ENCODE data around the gene FUZ.

The FUZ gene

DNA sequence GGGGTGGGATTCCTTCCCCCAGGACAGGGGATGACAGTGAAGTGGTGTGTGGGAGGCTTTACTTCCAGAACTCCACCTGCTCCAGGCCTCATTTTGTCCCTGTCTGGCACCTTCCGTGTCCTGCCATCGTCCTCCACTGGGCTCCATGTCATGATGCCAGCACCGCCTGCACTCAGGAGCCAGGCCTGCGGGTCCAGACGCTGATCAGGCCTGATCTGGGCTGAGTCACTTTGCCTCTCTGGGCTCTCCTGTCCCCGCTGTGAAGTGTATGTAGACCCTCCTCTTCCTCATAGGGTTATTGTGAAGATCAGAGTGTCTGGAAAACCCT lies 9.6 kb downstream of the FUZ start:
- DNase-seq: no peak

- DNase-seq: no peak
Observed at GRCh38 chr19:49802836-49803528, 10.1 kb downstream of the FUZ start.

GRCh38 chr19:49801966-49802661 lies 11.0 kb downstream of the FUZ start:
- no peak for DNase-seq

- DNase-seq: no peak
Observed at GRCh38 chr19:49801401-49801888, 11.6 kb downstream of the FUZ start.

DNA sequence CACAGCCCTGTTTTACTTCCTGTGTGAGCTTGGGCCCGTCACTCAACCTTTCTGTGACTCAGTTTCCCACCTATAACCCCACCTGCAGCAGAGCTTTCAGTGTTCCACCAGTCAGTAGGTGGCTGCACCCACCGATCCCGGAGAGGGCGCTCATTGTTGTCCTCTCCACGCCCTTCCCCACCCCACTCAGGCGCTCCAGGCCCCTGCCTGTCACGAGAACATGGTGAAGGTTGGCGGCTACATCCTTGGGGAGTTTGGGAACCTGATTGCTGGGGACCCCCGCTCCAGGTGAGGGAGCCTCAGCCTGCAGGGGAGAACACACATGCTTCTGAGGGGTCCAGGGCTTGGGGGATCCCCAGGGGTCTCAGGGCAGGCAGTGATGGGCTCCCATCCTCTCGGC lies 12.3 kb downstream of the FUZ start:
- DNase-seq: no peak

GRCh38 chr19:49799798-49800376 lies 13.2 kb downstream of the FUZ start:
- peak; percentile 37 for DNase-seq

GRCh38 chr19:49799271-49799797 lies 13.8 kb downstream of the FUZ start:
- no peak for DNase-seq

- DNase-seq: no peak
Observed at GRCh38 chr19:49798574-49798973, 14.5 kb downstream of the FUZ start.

DNA sequence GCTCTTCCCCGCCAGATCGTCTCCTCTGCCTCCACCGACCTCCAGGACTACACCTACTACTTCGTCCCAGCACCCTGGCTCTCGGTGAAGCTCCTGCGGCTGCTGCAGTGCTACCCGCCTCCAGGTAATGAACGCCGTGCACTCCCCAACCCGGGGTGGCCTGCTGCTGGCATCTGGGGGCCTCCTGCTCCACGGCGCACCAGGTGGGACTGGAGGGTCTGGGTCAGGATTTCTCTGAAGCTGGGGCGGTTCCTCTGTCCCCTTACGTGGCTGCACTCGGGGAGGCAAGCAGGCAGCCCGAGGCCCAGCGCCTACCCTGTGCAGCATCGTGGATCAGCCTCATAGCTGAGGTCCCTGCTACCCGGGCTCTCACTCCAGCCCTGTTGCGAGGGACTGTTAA lies 17.5 kb downstream of the FUZ start:
- DNase-seq: no peak

- no peak for DNase-seq
Observed at GRCh38 chr19:49793561-49793840, 19.6 kb downstream of the FUZ start.

- no peak for DNase-seq
Observed at GRCh38 chr19:49792829-49793560, 20.1 kb downstream of the FUZ start.

- DNase-seq: no peak
Observed at GRCh38 chr19:49791776-49792445, 21.2 kb downstream of the FUZ start.

- DNase-seq: no peak
Observed at GRCh38 chr19:49790866-49791265, 22.2 kb downstream of the FUZ start.

DNA sequence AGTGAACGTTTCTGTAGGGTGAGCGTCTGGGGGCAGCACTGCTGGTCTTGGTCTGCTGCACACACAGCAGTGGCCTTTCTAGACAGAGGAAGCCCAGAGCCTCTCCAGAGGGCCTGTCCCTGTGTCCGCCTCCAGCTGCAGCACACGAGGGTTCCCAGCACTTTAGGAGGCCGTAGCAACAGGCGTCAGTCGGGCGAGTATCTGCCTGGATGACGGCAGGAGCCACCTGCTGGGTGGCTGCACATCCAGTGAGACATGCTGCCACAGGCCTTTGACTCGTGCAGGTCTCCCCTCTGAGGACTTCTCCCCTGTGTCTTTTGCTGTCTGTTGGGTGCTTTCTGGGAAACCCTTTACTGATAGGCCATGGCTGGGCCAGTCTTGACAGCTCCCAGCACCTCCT lies 24.2 kb downstream of the FUZ start:
- no peak for DNase-seq

GRCh38 chr19:49787746-49788145 lies 25.3 kb downstream of the FUZ start:
- DNase-seq: no peak

- no peak for DNase-seq
Observed at GRCh38 chr19:49786376-49786820, 26.7 kb downstream of the FUZ start.

DNA sequence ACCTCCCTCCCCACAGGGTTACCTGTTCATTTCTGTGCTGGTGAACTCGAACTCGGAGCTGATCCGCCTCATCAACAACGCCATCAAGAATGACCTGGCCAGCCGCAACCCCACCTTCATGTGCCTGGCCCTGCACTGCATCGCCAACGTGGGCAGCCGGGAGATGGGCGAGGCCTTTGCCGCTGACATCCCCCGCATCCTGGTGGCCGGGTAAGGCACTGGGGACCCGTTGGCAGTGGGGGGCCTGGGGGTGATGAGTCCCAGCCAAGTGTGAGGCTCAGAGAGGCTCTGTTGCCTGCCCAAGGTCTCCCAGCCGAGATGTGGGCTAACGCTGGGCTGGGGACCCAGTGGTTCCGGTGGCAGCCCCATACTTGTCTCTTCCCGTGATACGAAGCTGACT lies 30.6 kb downstream of the FUZ start:
- DNase-seq: no peak

DNA sequence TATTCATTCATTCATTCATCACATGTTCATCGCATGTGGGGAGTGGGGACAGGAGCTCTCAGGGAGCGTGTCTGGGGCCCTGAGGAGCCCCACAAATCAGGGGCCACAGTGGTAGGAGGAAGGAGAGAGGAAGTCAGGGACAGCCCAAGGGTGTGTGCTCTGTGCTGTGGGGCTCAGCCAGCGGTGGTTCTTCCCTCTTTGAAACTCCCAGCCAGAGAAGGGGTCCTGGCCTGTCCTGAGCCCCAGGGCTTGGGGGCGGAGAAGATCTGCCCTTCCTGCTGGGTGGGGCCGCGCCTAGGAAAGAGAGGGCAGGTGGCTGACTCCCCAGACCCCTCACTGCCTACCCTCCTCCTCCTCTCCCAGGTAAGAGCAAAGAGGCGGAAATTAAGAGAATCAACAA lies 31.7 kb downstream of the FUZ start:
- DNase-seq: no peak

- DNase-seq: no peak
Observed at GRCh38 chr19:49780861-49781260, 32.2 kb downstream of the FUZ start.

- no peak for DNase-seq
Observed at GRCh38 chr19:49779731-49780555, 33.1 kb downstream of the FUZ start.

DNA sequence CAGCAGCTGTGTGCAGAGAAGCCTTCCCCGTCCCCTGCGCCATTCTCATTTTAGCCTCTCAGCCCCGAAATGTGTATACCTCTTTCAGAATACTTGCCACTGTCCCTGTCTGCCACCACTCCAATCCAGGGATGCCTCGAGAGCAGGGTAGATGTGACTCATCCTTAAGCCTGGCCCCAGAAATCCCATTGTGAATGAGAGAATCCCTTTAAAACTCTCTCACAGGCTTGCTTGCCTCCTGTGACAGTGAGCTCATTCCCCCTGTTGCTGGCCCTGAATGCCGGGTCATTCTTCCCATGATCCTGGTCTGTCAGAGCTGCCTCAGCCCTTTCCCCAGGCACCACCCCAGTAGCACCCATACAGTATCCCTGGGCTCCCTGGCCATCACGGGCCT lies 36.7 kb downstream of the FUZ start:
- DNase-seq: no peak

- no peak for DNase-seq
Observed at GRCh38 chr19:49775742-49776370, 37.2 kb downstream of the FUZ start.

All from CD4-positive, alpha-beta T cell treated with Interleukin-6 for 4 hours (primary cell).